HepG2 (cell line): ENCODE data around the gene CTSA. TPM values are rescaled to one million over a fixed set of nuclear protein-coding genes. Genes with fewer than 3 reads are reported as not detected.
A peak's percentile ranks its signal among the peaks of the same experiment; 100 is the strongest.

Source experiments
- ESRRA ChIP-seq: sonication (generic); formaldehyde crosslinking; IDR thresholded peaks from 2 replicates; pipeline ENCODE4 v1.5.1; 2020; ENCODE audit warnings: mild to moderate bottlenecking, low read depth, missing genetic modification reagents
- GABPB1 ChIP-seq: IDR thresholded peaks from 2 replicates; pipeline ENCODE4 v1.6.1; 2016; ENCODE audit warnings: mild to moderate bottlenecking, missing genetic modification reagents, moderate library complexity, missing compliant biosample characterization
- HOXA5 ChIP-seq: sonication (generic); formaldehyde crosslinking; IDR thresholded peaks from 2 replicates; pipeline ENCODE4 v1.4.0; 2020; ENCODE audit warnings: missing genetic modification reagents
- MTA3 ChIP-seq: sonication (generic); formaldehyde crosslinking; IDR thresholded peaks from 2 replicates; pipeline ENCODE4 v1.4.0; 2020; ENCODE audit warnings: missing genetic modification reagents
- POLR2G ChIP-seq: fragments of 200-400 bp; formaldehyde crosslinking; IDR thresholded peaks from 2 replicates; pipeline ENCODE4 v1.6.1; 2018; ENCODE audit warnings: mild to moderate bottlenecking, low read depth, low read length, moderate library complexity
- SKI ChIP-seq: fragments of 450-650 bp; IDR thresholded peaks from one replicate; pipeline ENCODE4 v1.6.1; 2018; ENCODE audit warnings: mild to moderate bottlenecking; ENCODE audit not compliant: partially characterized antibody
- TBX2 ChIP-seq: sonication (generic); formaldehyde crosslinking; IDR thresholded peaks from 2 replicates; pipeline ENCODE4 v1.5.0; 2020; ENCODE audit warnings: missing genetic modification reagents, mild to moderate bottlenecking, borderline replicate concordance
- THAP11 ChIP-seq: IDR thresholded peaks from 2 replicates; pipeline ENCODE4 v1.6.1; 2016; ENCODE audit warnings: missing biosample characterization, missing genetic modification reagents
- ZMYM3 ChIP-seq: sonication (generic); formaldehyde crosslinking; IDR thresholded peaks from 2 replicates; pipeline ENCODE4 v1.5.1; 2020; ENCODE audit warnings: mild to moderate bottlenecking, missing genetic modification reagents
- ZNF143 ChIP-seq: sonication (generic); formaldehyde crosslinking; IDR thresholded peaks from 2 replicates; pipeline ENCODE4 v1.4.0; 2020; ENCODE audit warnings: missing genetic modification reagents
- ZNF253 ChIP-seq: sonication (generic); formaldehyde crosslinking; IDR thresholded peaks from 2 replicates; pipeline ENCODE4 v1.8.0; 2022; ENCODE audit warnings: mild to moderate bottlenecking, missing genetic modification reagents, borderline replicate concordance
- ZNF264 ChIP-seq: sonication (generic); formaldehyde crosslinking; IDR thresholded peaks from 2 replicates; pipeline ENCODE4 v1.4.0; 2020; ENCODE audit warnings: missing genetic modification reagents
- ZNF33B ChIP-seq: sonication (generic); formaldehyde crosslinking; IDR thresholded peaks from 2 replicates; pipeline ENCODE4 v1.5.1; 2020; ENCODE audit warnings: mild to moderate bottlenecking, missing genetic modification reagents
- ZNF407 ChIP-seq: sonication (generic); formaldehyde crosslinking; IDR thresholded peaks from one replicate; pipeline ENCODE4 v1.5.1; 2020; ENCODE audit warnings: mild to moderate bottlenecking, missing genetic modification reagents; ENCODE audit errors: not compliant biosample characterization
- ZNF550 ChIP-seq: sonication (generic); formaldehyde crosslinking; IDR thresholded peaks from 2 replicates; pipeline ENCODE4 v1.4.0; 2020; ENCODE audit warnings: mild to moderate bottlenecking, missing genetic modification reagents, borderline replicate concordance
- ZNF556 ChIP-seq: sonication (generic); formaldehyde crosslinking; IDR thresholded peaks from 2 replicates; pipeline ENCODE4 v1.4.0; 2020; ENCODE audit warnings: mild to moderate bottlenecking, missing genetic modification reagents, borderline replicate concordance
- ZNF563 ChIP-seq: sonication (generic); formaldehyde crosslinking; IDR thresholded peaks from 2 replicates; pipeline ENCODE4 v1.8.0; 2022; ENCODE audit warnings: mild to moderate bottlenecking, moderate library complexity, missing genetic modification reagents
- ZNF691 ChIP-seq: sonication (generic); formaldehyde crosslinking; IDR thresholded peaks from 2 replicates; pipeline ENCODE4 v1.4.0; 2020; ENCODE audit warnings: missing genetic modification reagents, low read depth, mild to moderate bottlenecking, borderline replicate concordance
- ZSCAN22 ChIP-seq: sonication (generic); formaldehyde crosslinking; IDR thresholded peaks from 2 replicates; pipeline ENCODE4 v1.4.0; 2020; ENCODE audit warnings: mild to moderate bottlenecking, missing genetic modification reagents
- polyA plus RNA-seq, 8 experiments: library from polyadenylated mRNA; depleted of rRNA in 3 of 8; stranded (reverse) in 7 of 8; unstranded in 1 of 8; fragments of >200 nt; fragmentation: Illumina TruSeq in 4 of 8; extraction: Trizol in 4 of 8; gene quantifications; 2 replicates each; pipeline versions ENCODE4 v1.2.1 to v1.2.3, GENCODE V29; 2011 to 2016; ENCODE audit warnings: low read depth in 4 of 8, missing spikeins in 1 of 8, mixed read lengths in 1 of 8; ENCODE audit not compliant: insufficient read depth in 1 of 8
- total RNA-seq, 5 experiments: library from RNA; depleted of rRNA; stranded (reverse); fragments of >200 nt; fragmentation: Illumina TruSeq; extraction: Trizol; gene quantifications; 2 replicates each; pipeline ENCODE4 v1.2.3, GENCODE V29; 2016; ENCODE audit warnings: low read depth in 1 of 5

CTSA gene
- total and polyA plus RNA-seq, 2 of the 13 experiments (the other 11 are each of a cell fraction or from before 2014, with no cell fraction given): 202 to 231 TPM

GRCh38 chr20:45921337-45922189 is 30.4 kb downstream of the CTSA start (continued):
- TF ChIP-seq ZNF407 (CRISPR knock-in tag) (no peak), SKI (no peak), ZMYM3 (CRISPR knock-in tag) (peak; percentile 96), ZNF556 (CRISPR knock-in tag) (peak; percentile 62; the same call in 1 of the 2 replicates), HOXA5 (CRISPR knock-in tag) (0 out of 2 replicates have a peak, but pooled peaks have one; percentile 3), TBX2 (CRISPR knock-in tag) (0 out of 2 replicates have a peak, but pooled peaks have one; percentile 33), THAP11 (CRISPR knock-in tag) (no peak), GABPB1 (CRISPR knock-in tag) (peak; percentile 27; the same call in 1 of the 2 replicates), ZNF143 (CRISPR knock-in tag) (no peak), ZNF264 (CRISPR knock-in tag) (0 out of 2 replicates have a peak, but pooled peaks have one; percentile 33), ZNF253 (CRISPR knock-in tag) (no peak), ESRRA (0 out of 2 replicates have a peak, but pooled peaks have one; percentile 44), ZNF691 (CRISPR knock-in tag) (no peak), ZNF563 (CRISPR knock-in tag) (no peak), ZNF550 (CRISPR knock-in tag) (no peak), ZNF33B (no peak), POLR2G (no peak), ZSCAN22 (CRISPR knock-in tag) (0 out of 2 replicates have a peak, but pooled peaks have one; percentile 38), MTA3 (CRISPR knock-in tag) (no peak)
